GM23248 (cell line): Measurements from ENCODE around the gene SYNE1. TPM values are rescaled to one million over a fixed set of nuclear protein-coding genes. Genes with fewer than 3 reads are reported as not detected.
A peak's percentile ranks its signal among the peaks of the same experiment; 100 is the strongest.

Source experiments
- DNase-seq: peaks from one replicate; pipeline ENCODE4 v3.0.0-alpha.2; 2015
- H2AFZ ChIP-seq: fragments of 200-600 bp; sonication (generic); 2 replicates; pipeline ENCODE4 v1.6.1; 2016; ENCODE audit warnings: antibody characterized with exemption
- H3F3A ChIP-seq: fragments of 200-600 bp; sonication (generic); 2 replicates; pipeline ENCODE4 v1.6.1; 2016; ENCODE audit warnings: mild to moderate bottlenecking, antibody characterized with exemption, mixed run types; ENCODE audit not compliant: insufficient read depth
- H3K27ac ChIP-seq: fragments of 200-600 bp; sonication (generic); 2 replicates; pipeline ENCODE4 v1.5.1; 2016; ENCODE audit warnings: mild to moderate bottlenecking
- H3K27me3 ChIP-seq: fragments of 200-600 bp; sonication (generic); replicated peaks from 2 replicates; pipeline ENCODE4 v1.6.1; 2016; ENCODE audit warnings: mild to moderate bottlenecking; ENCODE audit not compliant: insufficient read depth
- H3K36me3 ChIP-seq: fragments of 200-600 bp; sonication (generic); 2 replicates; pipeline ENCODE4 v1.6.1; 2016; ENCODE audit warnings: low read depth, mild to moderate bottlenecking
- H3K4me1 ChIP-seq: fragments of 200-600 bp; sonication (generic); 2 replicates; pipeline ENCODE4 v1.6.1; 2016; ENCODE audit warnings: mild to moderate bottlenecking; ENCODE audit not compliant: insufficient read depth
- H3K4me2 ChIP-seq: fragments of 200-600 bp; sonication (generic); one replicate; pipeline ENCODE4 v1.6.1; 2016; ENCODE audit warnings: mild to moderate bottlenecking; ENCODE audit not compliant: unreplicated experiment
- H3K4me3 ChIP-seq: fragments of 200-600 bp; sonication (generic); 2 replicates; pipeline ENCODE4 v1.5.1; 2016; ENCODE audit warnings: mild to moderate bottlenecking
- H3K79me2 ChIP-seq: fragments of 200-600 bp; sonication (generic); 2 replicates; pipeline ENCODE4 v1.6.1; 2016; ENCODE audit warnings: mild to moderate bottlenecking; ENCODE audit not compliant: insufficient read depth
- H3K9ac ChIP-seq: fragments of 200-600 bp; sonication (generic); 2 replicates; pipeline ENCODE4 v1.6.1; 2016; ENCODE audit warnings: mild to moderate bottlenecking
- H3K9me2 ChIP-seq: fragments of 200-600 bp; sonication (generic); 2 replicates; pipeline ENCODE4 v1.6.1; 2016; ENCODE audit warnings: mixed run types, mild to moderate bottlenecking, moderate library complexity; ENCODE audit not compliant: insufficient read depth
- H3K9me3 ChIP-seq: fragments of 200-600 bp; sonication (generic); one replicate; pipeline ENCODE4 v1.6.1; 2017; ENCODE audit warnings: low read depth
- H4K20me1 ChIP-seq: fragments of 200-600 bp; sonication (generic); 2 replicates; pipeline ENCODE4 v1.6.0; 2016; ENCODE audit not compliant: insufficient read depth
- EZH2 ChIP-seq: fragments of 200-600 bp; sonication (generic); IDR thresholded peaks from 2 replicates; pipeline ENCODE4 v1.6.1; 2018; ENCODE audit warnings: antibody characterized with exemption, mild to moderate bottlenecking; ENCODE audit not compliant: insufficient read depth, poor library complexity, severe bottlenecking
- EZH2phosphoT487 ChIP-seq: fragments of 200-600 bp; sonication (generic); IDR thresholded peaks from 2 replicates; pipeline ENCODE4 v1.6.1; 2018; ENCODE audit warnings: antibody characterized with exemption, moderate library complexity, mild to moderate bottlenecking, low read depth; ENCODE audit not compliant: insufficient read depth
- WGBS, 2 experiments: methylation state at CpG; one replicate each; pipeline ENCODE4 v1.1.6; 2015 to 2017; ENCODE audit warnings: low lambda C conversion rate in 2 of 2, low coverage in 1 of 2; ENCODE audit errors: missing lambda C conversion rate in 2 of 2; 5-methylcytosine and 5-hydroxymethylcytosine counted together
- in situ Hi-C: fragments of 300-500 bp; cut with MboI; formaldehyde crosslinking; loops from 2 replicates; pipeline ENCODE4 v1.15.0; 2020
- polyA plus RNA-seq: library from polyadenylated mRNA; unstranded; fragments of >200 nt; fragmentation: Nextera tagmentation; extraction: Ambion mirVana; gene quantifications from 2 replicates; pipeline ENCODE4 v1.2.1, GENCODE V29; 2016
- total RNA-seq: library from RNA; depleted of rRNA; stranded (reverse); fragments of >200 nt; shearing (Covaris generic); gene quantifications from 2 replicates; pipeline ENCODE4 v1.2.3, GENCODE V29; 2014

Gene SYNE1
- total and polyA plus RNA-seq, 2 experiments from 2014 or later: 29.2 to 95.4 TPM

DNA sequence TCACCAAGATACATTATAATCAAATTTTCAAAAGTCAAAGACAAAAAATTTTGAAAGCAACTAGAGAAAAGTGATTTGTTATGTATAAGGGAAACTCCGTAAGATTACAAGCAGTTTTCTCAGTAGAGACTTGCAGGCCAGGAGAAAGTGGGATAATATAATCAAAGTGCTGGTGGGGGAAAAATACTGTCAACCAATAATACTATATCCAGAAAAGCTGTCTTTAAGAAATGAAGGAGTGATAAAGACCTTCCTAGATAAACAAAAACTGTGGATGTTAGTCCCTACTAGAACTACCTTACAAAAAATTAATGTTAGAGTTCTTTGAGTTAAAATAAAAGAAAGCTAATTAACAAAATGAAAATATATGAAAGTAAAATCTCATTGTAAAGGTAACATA lies 79.7 kb downstream of the SYNE1 start:
- DNase-seq: no peak
- no peaks in the 10 kb centered on the region for H3F3A ChIP-seq
- no peaks in the 10 kb centered on the region for H3K4me1 ChIP-seq
- TF ChIP-seq EZH2: no peak
- no peak for TF ChIP-seq EZH2phosphoT487
- no peak overlapping the region for H3K9ac ChIP-seq
- no peaks in the 10 kb centered on the region for H4K20me1 ChIP-seq
- H3K27me3 ChIP-seq: no peaks in the 10 kb centered on the region
- H2AFZ ChIP-seq: no peak overlapping the region
- H3K9me2 ChIP-seq: no peaks in the 10 kb centered on the region
- in situ Hi-C loops: no loop called here
- H3K79me2 ChIP-seq: no peaks in the 10 kb centered on the region
- 85 to 89% methylated on average over 1 of the region's 1 CpG for WGBS, 2 experiments
- peaks cover 2% of the 10 kb centered on the region for H3K9me3 ChIP-seq
- no peak overlapping the region for H3K27ac ChIP-seq
- no peak overlapping the region for H3K4me3 ChIP-seq
- no peak overlapping the region for H3K4me2 ChIP-seq
- H3K36me3 ChIP-seq: no peaks in the 10 kb centered on the region

DNA sequence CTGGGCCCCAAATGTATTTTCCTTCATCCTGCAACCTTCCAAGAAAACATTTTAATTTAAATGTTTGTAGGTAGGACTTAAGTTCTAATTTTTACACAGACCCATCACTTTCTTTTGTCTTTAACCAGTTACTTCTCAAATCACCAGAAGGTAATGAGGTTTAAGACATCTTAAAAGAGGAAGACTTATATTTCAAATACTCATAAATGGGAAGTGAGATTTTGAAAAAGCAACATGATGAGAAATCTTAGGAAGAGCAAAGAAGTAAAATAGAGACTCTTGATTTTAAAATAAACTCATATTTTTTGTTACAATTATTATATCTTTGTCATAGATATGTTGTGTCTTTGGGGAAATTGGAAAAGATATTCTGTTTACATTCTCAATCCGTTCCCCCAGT lies 82.3 kb downstream of the SYNE1 start:
- WGBS, 2 experiments: 85 to 97% methylated on average over 1 of the region's 1 CpG
- no peak for TF ChIP-seq EZH2
- no peak for TF ChIP-seq EZH2phosphoT487

DNA sequence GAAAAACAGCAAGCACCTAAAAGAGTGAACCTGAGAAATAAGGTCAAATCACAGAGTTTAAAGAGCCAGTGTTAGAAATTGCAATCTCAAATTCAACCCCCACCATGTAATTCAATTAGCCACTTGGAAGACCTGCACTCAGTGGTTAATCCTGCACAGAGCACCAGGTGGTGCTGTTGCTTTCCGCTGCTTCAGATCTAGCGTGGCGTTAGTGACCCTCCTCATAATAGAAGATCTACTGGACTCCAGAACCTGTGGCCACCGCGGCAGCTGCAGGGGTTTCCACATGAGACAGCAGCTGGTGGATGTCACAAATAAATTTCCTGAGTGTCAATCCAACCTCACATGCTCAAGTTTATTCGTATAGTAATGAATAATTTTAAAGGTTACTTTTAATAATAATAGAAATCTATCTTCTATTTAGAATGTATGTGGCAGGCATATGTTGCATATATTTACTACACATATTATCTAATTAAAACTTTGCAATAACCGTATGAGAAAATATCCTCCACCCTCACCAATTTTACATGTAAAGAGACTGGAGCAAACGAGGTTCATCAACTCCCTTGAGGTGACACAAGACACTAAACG lies 84.4 kb downstream of the SYNE1 start:
- Histone ChIP-seq H3K79me2 (no peaks in the 10 kb centered on the region), H3K9me3 (peaks cover under 1% of the 10 kb centered on the region), H2AFZ (peak overlapping the region; percentile 55; the same call in 1 of the 2 replicates), H3K9me2 (no peaks in the 10 kb centered on the region), H3K9ac (no peak overlapping the region), H3F3A (no peaks in the 10 kb centered on the region), H3K4me3 (peak overlapping the region; percentile 52; the same call in 1 of the 2 replicates), H3K4me2 (peak overlapping the region; percentile 90), H3K36me3 (no peaks in the 10 kb centered on the region), H3K27me3 (no peaks in the 10 kb centered on the region), H4K20me1 (no peaks in the 10 kb centered on the region), H3K4me1 (no peaks in the 10 kb centered on the region), H3K27ac (no peak overlapping the region)
- in situ Hi-C loops: no loop called here
- 26 to 29% methylated on average over 9 of the region's 9 CpGs for WGBS, 2 experiments
- peak; percentile 76 for DNase-seq
- no peak for TF ChIP-seq EZH2phosphoT487
- no peak for TF ChIP-seq EZH2

More for the DNA sequence above, 82.3 kb downstream of the SYNE1 start:
- Histone ChIP-seq H3K79me2 (no peaks in the 10 kb centered on the region), H2AFZ (no peak overlapping the region), H3K9me3 (peaks cover 2% of the 10 kb centered on the region), H3F3A (no peaks in the 10 kb centered on the region), H3K27ac (no peak overlapping the region), H3K36me3 (no peaks in the 10 kb centered on the region), H4K20me1 (no peaks in the 10 kb centered on the region), H3K4me3 (no peak overlapping the region), H3K9me2 (no peaks in the 10 kb centered on the region), H3K27me3 (no peaks in the 10 kb centered on the region), H3K4me1 (no peaks in the 10 kb centered on the region), H3K4me2 (no peak overlapping the region), H3K9ac (no peak overlapping the region)
- DNase-seq: no peak
- in situ Hi-C loops: no loop called here

DNA sequence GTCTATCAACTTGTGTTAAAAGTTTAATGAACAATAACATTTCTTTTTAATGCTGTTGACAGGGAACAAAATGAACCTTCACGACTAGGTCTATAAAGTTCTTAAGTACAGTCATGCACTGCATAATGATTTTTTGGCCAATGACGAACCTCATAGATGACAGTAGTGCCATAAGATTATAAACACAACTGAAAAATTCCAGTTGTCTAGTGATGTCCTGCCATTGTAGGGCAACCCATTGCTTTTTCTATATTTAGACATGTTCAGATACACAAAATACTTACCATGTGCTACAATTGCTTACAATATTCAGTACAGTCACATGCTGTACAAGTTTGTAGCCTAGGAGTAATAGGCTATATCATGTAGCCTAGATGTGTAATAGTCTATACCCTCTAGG lies 93.6 kb downstream of the SYNE1 start:
- H3K36me3 ChIP-seq: no peaks in the 10 kb centered on the region
- H3K79me2 ChIP-seq: no peaks in the 10 kb centered on the region
- no peaks in the 10 kb centered on the region for H3K9me3 ChIP-seq
- WGBS, 2 experiments: 68 to 74% methylated on average over 2 of the region's 2 CpGs
- H3K9me2 ChIP-seq: no peaks in the 10 kb centered on the region
- H3K27ac ChIP-seq: no peak overlapping the region
- in situ Hi-C loops: no loop called here
- no peaks in the 10 kb centered on the region for H3K4me1 ChIP-seq
- no peaks in the 10 kb centered on the region for H4K20me1 ChIP-seq
- no peak overlapping the region for H3K4me3 ChIP-seq
- no peak overlapping the region for H3K9ac ChIP-seq
- no peaks in the 10 kb centered on the region for H3K27me3 ChIP-seq
- no peak for TF ChIP-seq EZH2
- TF ChIP-seq EZH2phosphoT487: no peak
- H3F3A ChIP-seq: no peaks in the 10 kb centered on the region
- DNase-seq: no peak
- no peak overlapping the region for H3K4me2 ChIP-seq
- H2AFZ ChIP-seq: no peak overlapping the region

DNA sequence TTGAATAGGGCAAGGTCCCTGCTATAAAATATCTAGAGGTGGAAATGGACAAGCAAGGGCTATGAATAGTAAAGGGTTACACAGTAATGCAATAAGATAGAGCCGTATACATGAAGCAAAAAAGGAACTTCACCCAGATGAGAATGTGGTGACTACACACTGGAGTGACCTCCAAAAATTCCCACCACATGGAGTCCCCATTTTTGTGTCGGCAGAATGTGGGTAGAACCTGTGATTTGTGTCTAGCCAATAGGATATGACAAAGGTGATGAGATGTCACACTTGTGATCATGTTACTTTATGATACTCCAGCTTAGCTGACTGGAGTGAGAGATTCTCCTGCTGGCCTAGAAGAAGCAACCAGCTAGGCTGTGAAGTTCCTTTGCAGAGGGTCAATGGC lies 96.8 kb downstream of the SYNE1 start:
- 68 to 81% methylated on average over 2 of the region's 2 CpGs for WGBS, 2 experiments
- H3K9me3 ChIP-seq: no peaks in the 10 kb centered on the region
- DNase-seq: no peak
- H4K20me1 ChIP-seq: no peaks in the 10 kb centered on the region
- no peaks in the 10 kb centered on the region for H3F3A ChIP-seq
- no peak overlapping the region for H3K4me2 ChIP-seq
- in situ Hi-C loops: no loop called here
- no peaks in the 10 kb centered on the region for H3K27me3 ChIP-seq
- no peak overlapping the region for H2AFZ ChIP-seq
- no peak overlapping the region for H3K4me3 ChIP-seq
- no peak overlapping the region for H3K9ac ChIP-seq
- no peaks in the 10 kb centered on the region for H3K4me1 ChIP-seq
- no peaks in the 10 kb centered on the region for H3K9me2 ChIP-seq
- H3K27ac ChIP-seq: no peak overlapping the region
- H3K79me2 ChIP-seq: no peaks in the 10 kb centered on the region
- TF ChIP-seq EZH2 (no peak), EZH2phosphoT487 (no peak)
- no peaks in the 10 kb centered on the region for H3K36me3 ChIP-seq
